Stimulated activated CD8-positive, alpha-beta memory T cell treated with anti-CD3 and anti-CD28 coated beads, Interleukin-12 subunit alpha, Interleukin-12 subunit beta, amount 100 ng/mL, for 1 hour (primary cell): Measurements from ENCODE around the gene CAD.
A peak's percentile ranks its signal among the peaks of the same experiment; 100 is the strongest.

Experiments used
- DNase-seq: peaks from one replicate; pipeline ENCODE4 v3.0.0-alpha.2; 2020; ENCODE audit warnings: low read depth

CAD gene

GRCh38 chr2:27198627-27199026 is 18.5 kb upstream of the CAD start:
- no peak for DNase-seq

DNA sequence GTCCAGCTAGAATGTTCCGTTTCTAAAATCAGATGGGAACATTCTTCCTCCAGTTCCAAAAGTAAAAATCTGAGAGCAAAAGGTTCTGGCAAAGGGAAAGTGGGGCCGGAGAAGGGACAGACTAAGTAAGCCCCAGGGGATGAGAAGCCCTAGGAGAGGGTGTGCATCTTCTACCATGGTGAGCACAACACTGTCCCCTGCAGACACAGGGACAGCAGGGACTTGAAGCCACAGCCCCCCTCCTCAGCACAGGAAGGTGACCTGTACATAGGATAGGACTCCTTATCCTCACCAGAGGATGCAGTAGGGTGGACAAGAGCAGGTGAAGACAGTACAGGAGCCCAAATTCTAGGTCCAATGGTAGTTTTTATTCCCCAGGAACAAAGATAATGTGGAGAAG is 17.9 kb upstream of the CAD start:
- no peak for DNase-seq

GRCh38 chr2:27201675-27202074 is 15.5 kb upstream of the CAD start:
- no peak for DNase-seq

DNA sequence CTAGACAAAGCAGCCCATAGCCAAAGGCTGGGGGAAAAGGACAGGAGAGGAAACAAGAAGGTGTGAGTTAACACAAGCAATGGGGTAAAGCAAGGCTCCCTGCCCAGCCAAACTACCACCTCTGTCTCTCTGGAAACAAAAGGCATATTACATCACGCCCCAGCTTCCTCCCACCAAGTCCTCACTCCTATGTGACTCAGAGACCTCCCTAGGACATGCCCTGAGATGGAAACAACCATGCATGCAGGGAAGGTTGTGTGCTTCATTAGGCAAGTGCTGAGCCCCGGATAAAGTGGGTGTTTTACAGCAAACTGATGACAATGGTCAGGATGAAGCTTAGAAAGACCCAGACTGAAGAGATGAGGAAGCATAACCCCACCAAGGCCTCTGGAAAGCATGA is 14.3 kb upstream of the CAD start:
- no peak for DNase-seq

DNA sequence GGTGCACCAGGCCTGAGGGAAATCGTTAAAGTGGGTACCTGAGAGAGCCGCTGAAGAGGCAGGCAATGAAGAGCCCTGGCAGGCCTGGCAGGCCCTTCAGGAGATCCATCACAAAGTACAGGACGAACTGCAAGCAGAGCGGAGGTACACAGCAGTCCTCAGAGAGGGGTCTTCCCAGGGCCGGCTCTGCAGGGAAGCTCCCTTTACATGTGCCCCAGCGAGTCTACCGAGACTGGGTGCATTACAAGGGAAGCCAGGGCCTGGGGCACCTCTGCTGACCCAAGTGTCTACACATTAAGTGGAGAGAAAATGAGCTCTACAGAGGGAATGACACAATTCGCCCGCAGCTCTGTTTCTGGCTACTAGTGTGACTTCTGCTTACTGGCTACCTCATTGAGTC is 13.4 kb upstream of the CAD start:
- DNase-seq = no peak

DNA sequence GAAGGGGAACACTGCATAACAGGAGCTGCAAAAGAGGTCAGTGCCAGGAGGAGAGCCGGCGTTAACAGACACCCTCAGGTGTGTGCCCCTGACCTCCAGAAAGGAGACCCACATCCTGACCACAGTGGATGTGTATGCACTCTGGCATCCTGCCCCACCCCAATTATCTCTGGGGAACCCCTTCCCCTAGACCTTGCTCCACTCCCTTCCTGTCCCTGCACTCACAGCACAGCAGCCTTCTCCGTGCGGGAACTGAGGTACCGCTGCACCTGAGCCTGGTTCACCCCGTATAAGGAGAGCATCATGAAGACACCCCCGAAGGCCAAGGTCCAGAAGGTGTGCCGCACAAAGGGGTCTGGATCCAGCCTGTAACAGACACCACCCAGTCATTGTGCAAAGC is 12.6 kb upstream of the CAD start:
- DNase-seq = no peak

DNA sequence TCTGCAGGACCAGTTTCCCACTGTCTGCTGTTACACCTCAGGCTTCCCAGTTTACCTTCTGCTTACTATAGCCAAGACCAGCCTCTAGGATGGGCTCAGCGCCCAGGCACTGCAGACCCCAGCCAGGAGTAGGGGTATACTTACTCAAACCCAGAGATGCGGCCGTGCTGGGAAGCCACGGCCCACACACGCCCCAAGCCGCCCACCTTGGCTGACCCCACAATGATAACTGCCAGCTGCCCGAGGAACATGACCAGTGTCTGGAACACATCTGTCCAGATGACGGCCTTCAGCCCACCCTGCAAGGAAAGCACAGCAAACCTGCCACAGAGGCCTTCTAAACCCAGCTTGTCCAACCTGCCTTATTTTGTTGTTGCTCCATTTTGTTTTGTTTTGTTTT is 12.0 kb upstream of the CAD start:
- no peak for DNase-seq

DNA sequence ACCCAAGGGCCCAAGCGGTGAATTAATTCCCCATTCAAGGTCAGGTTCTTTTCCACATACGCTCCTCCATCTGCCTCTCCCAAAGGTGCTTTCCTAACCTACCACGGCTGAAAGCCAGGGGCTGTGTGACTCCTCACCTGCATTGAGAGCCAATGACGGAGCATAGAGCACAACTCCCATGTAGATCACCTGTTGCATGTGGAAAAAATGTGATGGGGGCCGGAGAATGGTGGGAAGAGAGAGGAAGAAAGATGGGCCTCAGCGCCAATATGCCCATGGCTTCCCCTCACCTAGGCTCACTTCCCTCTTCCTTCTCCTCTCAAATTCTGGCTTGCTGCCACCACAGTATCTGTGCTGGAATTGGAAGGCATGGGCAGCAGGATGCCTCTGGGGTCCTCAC is 10.8 kb upstream of the CAD start:
- no peak for DNase-seq

- DNase-seq = no peak
These were observed 8.6 kb upstream of the CAD start for GRCh38 chr2:27208486-27209050.

GRCh38 chr2:27209621-27210401 is 7.4 kb upstream of the CAD start:
- no peak for DNase-seq

GRCh38 chr2:27211241-27211942 is 5.8 kb upstream of the CAD start:
- no peak for DNase-seq

GRCh38 chr2:27211943-27212625 is 5.1 kb upstream of the CAD start, which contains the start of the genes ATRAID and SLC5A6:
ATRAID (plus strand) TSS chr2:27212041; CDS start chr2:27212369, 328 bp downstream.
SLC5A6 (minus strand) TSS chr2:27212268; CDS start chr2:27207650, 4,618 bp downstream.
- peak; percentile 80 for DNase-seq

- no peak for DNase-seq
These were observed 4.3 kb upstream of the CAD start for GRCh38 chr2:27212626-27213471.

DNA sequence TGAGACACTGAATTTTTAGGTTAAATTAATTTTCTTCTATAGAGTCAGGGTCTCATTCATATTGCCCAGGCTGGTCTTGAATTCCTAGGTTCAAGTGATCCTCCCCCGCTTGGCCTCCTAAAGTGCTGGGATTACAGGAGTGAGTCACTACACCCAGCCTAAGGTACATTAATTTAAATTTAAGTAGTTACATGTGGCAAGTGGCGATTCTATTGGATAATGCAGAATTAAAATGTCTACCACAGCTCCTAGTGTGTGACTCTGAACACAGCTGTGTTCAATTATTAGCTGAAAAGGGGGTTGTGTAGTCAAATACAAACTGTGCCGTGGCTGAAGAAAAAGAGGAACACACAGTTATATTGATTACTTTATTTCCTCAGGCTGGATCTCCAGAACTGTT is 2.2 kb upstream of the CAD start:
- DNase-seq = no peak

- DNase-seq = no peak
These were observed 592 bp upstream of the CAD start for GRCh38 chr2:27216416-27217137.

GRCh38 chr2:27218614-27219013 is 1.4 kb downstream of the CAD start:
- no peak for DNase-seq

DNA sequence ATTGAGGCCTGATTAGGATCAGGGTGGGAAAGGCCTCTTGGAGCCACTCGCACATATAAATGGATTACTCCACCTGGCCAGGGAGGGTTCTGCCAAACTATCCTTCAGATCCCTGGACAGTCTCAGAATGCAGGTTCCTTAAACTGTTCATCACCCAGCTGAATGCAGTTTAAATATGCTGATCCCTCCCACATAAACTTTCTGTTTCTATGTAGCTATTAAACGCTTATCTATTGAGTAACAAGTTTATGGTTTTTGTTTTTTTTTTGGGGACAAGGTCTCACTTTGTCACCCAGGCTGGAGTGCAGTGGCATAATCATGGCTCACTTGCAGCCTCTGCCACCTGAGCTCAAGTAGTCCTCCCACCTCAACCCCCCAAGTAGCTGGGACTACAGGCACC is 1.9 kb downstream of the CAD start:
- DNase-seq = no peak

- no peak for DNase-seq
These were observed 2.9 kb downstream of the CAD start for GRCh38 chr2:27220091-27220490.

GRCh38 chr2:27221166-27221565 is 4.0 kb downstream of the CAD start:
- no peak for DNase-seq

- no peak for DNase-seq
These were observed 5.2 kb downstream of the CAD start for GRCh38 chr2:27222407-27222806.

DNA sequence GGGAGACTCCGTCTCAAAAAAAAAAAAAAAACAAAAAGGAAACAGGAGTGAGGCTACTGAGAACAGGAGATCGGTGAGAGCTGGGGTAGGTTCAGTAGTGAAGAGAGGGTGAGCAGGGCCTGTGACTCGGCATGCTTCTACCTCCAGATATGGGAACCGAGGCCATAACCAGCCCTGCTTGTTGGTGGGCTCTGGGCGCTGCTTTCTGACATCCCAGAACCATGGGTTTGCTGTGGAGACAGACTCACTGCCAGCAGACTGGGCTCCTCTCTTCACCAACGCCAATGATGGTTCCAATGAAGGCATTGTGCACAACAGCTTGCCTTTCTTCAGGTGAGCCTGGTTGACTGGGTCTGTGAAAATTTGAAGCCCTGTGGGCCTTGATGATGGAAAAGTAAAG is 6.2 kb downstream of the CAD start:
- no peak for DNase-seq
